HCT116 (cell line): ENCODE results near the gene MAML3. TPM values are rescaled to one million over a fixed set of nuclear protein-coding genes. Genes with fewer than 3 reads are reported as not detected.

Experiments used
- ATAC-seq: fragments of 200-7000 bp; cut with Tn5 transposase; 2 replicates; pipeline ENCODE4 v1.9.1; 2020; ENCODE audit warnings: mild to moderate bottlenecking, moderate library complexity
- BruUV-seq: library from RNA; stranded (reverse); fragments of 400-500 nt; replicated peaks from 2 replicates; lab custom pipeline; 2021; lab: Mats Ljungman, UMichigan
- CTCF ChIA-PET: fragments of 300-600 bp; sonication (Branson Sonifier 250); formaldehyde crosslinking; loops from one replicate; lab custom pipeline; 2021; ENCODE audit warnings: antibody characterized with exemption; lab: Charles Lee
- POLR2A ChIA-PET: fragments of 300-600, 350-600 bp; sonication (Branson Sonifier 250); formaldehyde crosslinking; loops from one replicate; lab custom pipeline; 2021; ENCODE audit warnings: antibody characterized with exemption; lab: Charles Lee
- RAD21 ChIA-PET, 2 experiments: fragments of 300-600 bp; sonication (Branson Sonifier 250); formaldehyde crosslinking; loops; one replicate each; lab custom pipeline; 2023; ENCODE audit warnings: low total read pairs in 2 of 2; ENCODE audit not compliant: uncharacterized antibody in 2 of 2, unreplicated experiment in 2 of 2, low non-redundant PET in 1 of 2; lab: Charles Lee
- DNase-seq: peaks from one replicate; pipeline ENCODE4 v3.0.0-alpha.2; 2010; ENCODE audit warnings: low read depth, low spot score
- H2AFZ ChIP-seq: fragments of 200-600 bp; shearing (Covaris generic), sonication (generic); 2 replicates; pipeline ENCODE4 v1.6.1; 2017; ENCODE audit warnings: low read depth, mixed run types, mixed read lengths, antibody characterized with exemption, low read length; ENCODE audit not compliant: poor library complexity, severe bottlenecking
- H3K27ac ChIP-seq: 2 replicates; pipeline ENCODE4 v1.5.1; 2012; ENCODE audit warnings: low read depth, low read length
- H3K27me3 ChIP-seq: fragments of 200-600 bp; sonication (generic); 2 replicates; pipeline ENCODE4 v1.6.1; 2016; ENCODE audit warnings: mixed run types, low read length, mixed read lengths; ENCODE audit not compliant: insufficient read depth
- H3K36me3 ChIP-seq, 2 experiments: fragments of 200-500 bp in 1 of 2; fragments of 200-600 bp in 1 of 2; sonication (Bioruptor generic) in 1 of 2; sonication (generic) in 1 of 2; 2 replicates each; pipeline versions ENCODE4 v1.5.1 to v1.6.1; 2014 to 2016; ENCODE audit warnings: low read length in 2 of 2, inconsistent platforms in 1 of 2, mixed read lengths in 1 of 2, mixed run types in 1 of 2; ENCODE audit not compliant: insufficient read depth in 2 of 2, control insufficient read depth in 1 of 2
- H3K4me1 ChIP-seq, 2 experiments: fragments of 200-600 bp in 1 of 2; sonication (generic) in 1 of 2; 2 replicates each; pipeline versions ENCODE4 v1.5.1 to v1.6.1; 2012 to 2017; ENCODE audit warnings: low read length in 2 of 2, inconsistent platforms in 1 of 2, mild to moderate bottlenecking in 1 of 2, mixed read lengths in 1 of 2, mixed run types in 1 of 2, moderate library complexity in 1 of 2; ENCODE audit not compliant: insufficient read depth in 2 of 2, control insufficient read depth in 1 of 2
- H3K4me2 ChIP-seq: fragments of 200-600 bp; sonication (generic); 2 replicates; pipeline ENCODE4 v1.6.1; 2017; ENCODE audit warnings: mixed run types, low read length, mixed read lengths
- H3K4me3 ChIP-seq, 2 experiments: fragments of 200-600 bp in 1 of 2; sonication (generic) in 1 of 2; replicated peaks in 1 of 2; 2 replicates each; pipeline ENCODE4 v1.5.1; 2011 to 2016; ENCODE audit warnings: low read length in 2 of 2, control low read depth in 1 of 2, low read depth in 1 of 2, mild to moderate bottlenecking in 1 of 2, mixed read lengths in 1 of 2, mixed run types in 1 of 2
- H3K79me2 ChIP-seq: fragments of 200-600 bp; sonication (generic); 2 replicates; pipeline ENCODE4 v1.6.1; 2017; ENCODE audit warnings: mild to moderate bottlenecking, mixed run types, low read length, moderate library complexity, mixed read lengths; ENCODE audit not compliant: insufficient read depth
- H3K9ac ChIP-seq: fragments of 200-600 bp; sonication (generic); 2 replicates; pipeline ENCODE4 v1.6.1; 2016; ENCODE audit warnings: low read length, mixed read lengths
- H3K9me2 ChIP-seq: fragments of 200-600 bp; sonication (generic), shearing (Covaris generic); 2 replicates; pipeline ENCODE4 v1.6.1; 2017; ENCODE audit warnings: mixed run types, mild to moderate bottlenecking, moderate library complexity; ENCODE audit not compliant: insufficient read depth
- H3K9me3 ChIP-seq, 2 experiments: fragments of 200-500 bp in 1 of 2; fragments of 200-600 bp in 1 of 2; sonication (Bioruptor generic) in 1 of 2; sonication (generic) in 1 of 2; 2 replicates each; pipeline ENCODE4 v1.6.1; 2014 to 2017; ENCODE audit warnings: low read length in 2 of 2, mixed read lengths in 2 of 2, inconsistent platforms in 1 of 2, low read depth in 1 of 2, mild to moderate bottlenecking in 1 of 2, mixed run types in 1 of 2, moderate library complexity in 1 of 2; ENCODE audit not compliant: control insufficient read depth in 1 of 2, insufficient read depth in 1 of 2
- H4K20me1 ChIP-seq: fragments of 200-600 bp; sonication (generic), shearing (Covaris generic); 2 replicates; pipeline ENCODE4 v1.6.1; 2017; ENCODE audit warnings: mixed run types, mild to moderate bottlenecking, moderate library complexity; ENCODE audit not compliant: insufficient read depth
- CEBPB ChIP-seq: IDR thresholded peaks from 2 replicates; pipeline ENCODE4 v1.6.1; 2012; ENCODE audit warnings: low read depth
- EGR1 ChIP-seq: IDR thresholded peaks from 2 replicates; pipeline ENCODE4 v1.6.1; 2012; ENCODE audit warnings: low read depth
- EZH2 ChIP-seq: fragments of 200-600 bp; sonication (generic); IDR thresholded peaks from 2 replicates; pipeline ENCODE4 v1.6.1; 2017; ENCODE audit warnings: antibody characterized with exemption, mixed run types
- EZH2phosphoT487 ChIP-seq: fragments of 200-600 bp; IDR thresholded peaks from 2 replicates; pipeline ENCODE4 v1.6.1; 2018; ENCODE audit warnings: antibody characterized with exemption, borderline replicate concordance
- JUND ChIP-seq: IDR thresholded peaks from 2 replicates; pipeline ENCODE4 v1.6.1; 2012
- POLR2AphosphoS5 ChIP-seq: IDR thresholded peaks from 2 replicates; pipeline ENCODE4 v1.6.1; 2011; ENCODE audit warnings: mild to moderate bottlenecking, low read depth, low read length, moderate library complexity
- SIN3A ChIP-seq: IDR thresholded peaks from 2 replicates; pipeline ENCODE4 v1.6.1; 2012; ENCODE audit warnings: low read depth
- SRF ChIP-seq: IDR thresholded peaks from 2 replicates; pipeline ENCODE4 v1.6.1; 2012; ENCODE audit warnings: low read depth
- YY1 ChIP-seq: IDR thresholded peaks from 2 replicates; pipeline ENCODE4 v1.6.1; 2011; ENCODE audit warnings: low read length, low read depth, moderate library complexity, mild to moderate bottlenecking; ENCODE audit not compliant: insufficient replicate concordance; ENCODE audit errors: extremely low read depth
- intact Hi-C: fragments of 100-400 bp; cut with micrococcal nuclease; formaldehyde crosslinking; loops from 2 replicates; pipeline ENCODE4 v1.10.0; 2022
- total RNA-seq: library from RNA; stranded (reverse); gene quantifications from one replicate; pipeline ENCODE4 v1.2.1, GENCODE V29; 2021; ENCODE audit not compliant: unreplicated experiment
- TF ChIP-seq, protein P1 (sequence below): IDR thresholded peaks from 2 replicates; pipeline ENCODE4 v1.6.1; 2011; ENCODE audit warnings: mild to moderate bottlenecking, low read length, moderate library complexity; ENCODE audit not compliant: insufficient replicate concordance; ENCODE audit errors: extremely low read depth
- TF ChIP-seq, protein P2 (sequence below): IDR thresholded peaks from 2 replicates; pipeline ENCODE4 v1.6.1; 2012
- TF ChIP-seq, protein P3 (sequence below): IDR thresholded peaks from 2 replicates; pipeline ENCODE4 v1.6.1; 2012

The MAML3 gene
- total RNA-seq, 1 experiment from 2014 or later: 3.1 TPM

DNA sequence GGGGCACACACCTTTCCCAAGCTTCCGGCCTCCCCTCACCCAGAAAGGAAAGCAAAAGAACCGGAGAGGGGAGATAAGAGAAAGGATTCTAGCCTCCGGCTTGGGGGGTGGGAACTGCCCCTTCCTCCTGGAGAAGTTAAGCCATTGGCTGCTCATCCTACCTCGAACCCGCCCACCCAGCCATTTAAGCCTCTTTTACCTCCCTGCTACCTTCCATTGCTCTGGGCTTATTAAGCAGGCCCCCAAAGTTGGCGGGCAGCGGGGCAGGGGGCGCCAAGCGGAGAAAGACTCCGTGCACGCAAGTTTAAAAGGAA is 2.3 kb downstream of the MAML3 start:
- BruUV-seq: no TSS peak
- DNase-seq: peak; percentile 75

DNA sequence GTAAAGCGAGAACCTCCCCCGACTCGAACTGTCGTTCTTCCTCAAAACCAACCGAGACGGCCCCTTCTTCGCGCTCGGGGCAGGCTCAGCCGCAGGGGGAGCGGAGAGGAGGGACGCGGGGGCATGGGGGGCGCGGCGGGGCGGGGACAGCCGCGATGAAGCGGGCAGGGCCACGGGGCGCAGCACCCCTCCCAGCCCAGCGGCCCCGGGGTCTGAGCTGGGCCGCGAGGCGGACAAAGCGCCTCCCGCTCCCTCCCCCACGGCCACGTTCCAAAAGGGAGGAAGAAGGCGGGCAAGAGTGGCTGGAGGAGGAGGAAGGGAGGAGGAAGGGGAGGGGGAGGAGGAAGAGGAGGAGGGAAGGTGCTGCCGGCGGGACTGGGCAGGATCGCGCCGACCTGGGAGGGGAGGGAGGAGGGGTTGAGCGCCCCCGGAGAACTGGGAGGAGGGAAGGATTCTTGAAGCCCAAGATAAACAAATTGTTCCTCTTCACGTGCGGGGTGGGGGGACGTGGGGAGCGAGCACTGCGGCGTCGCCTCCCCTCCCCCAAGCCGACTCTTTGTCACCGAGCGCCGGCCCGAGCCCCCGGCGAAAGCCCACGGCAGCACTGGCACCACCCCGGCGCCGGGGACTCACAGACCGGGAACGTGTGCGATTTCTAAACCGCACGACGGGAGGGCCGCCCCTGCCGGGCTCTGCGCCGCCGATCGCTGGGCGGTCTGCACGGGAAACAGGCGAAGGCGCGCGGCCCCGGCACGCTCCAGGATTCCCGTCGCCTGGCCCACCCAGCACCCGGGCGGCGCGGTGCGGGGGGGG is 2.9 kb downstream of the MAML3 start:
- TSS peak; percentile 34 for BruUV-seq
- Histone ChIP-seq H3K9me3 (no peaks in the 10 kb centered on the region), H2AFZ (peak overlapping the region; percentile 92), H3K27ac (peak overlapping the region; percentile 90), H3K36me3 (no peaks in the 10 kb centered on the region), H3K4me2 (peak overlapping the region; percentile 97), H3K79me2 (no peaks in the 10 kb centered on the region), H3K4me1 (peaks cover 8 to 30% of the 10 kb centered on the region in 2 experiments), H3K9ac (peak overlapping the region; percentile 69), H3K27me3 (no peaks in the 10 kb centered on the region), H4K20me1 (no peaks in the 10 kb centered on the region), H3K9me2 (no peaks in the 10 kb centered on the region), H3K4me3 (peak overlapping the region; percentile 70 to 80)
- ChIA-PET RAD21 (interaction anchor here in 1 of 2 experiments (0.6 kb wide), 1 partner anchor 565 kb away, joined by 3 read pairs; no protein-coding TSS in a partner anchor), POLR2A (interaction anchor here (0.6 to 1.8 kb wide), 9 partner anchors 9 to 138 kb away, joined by 3 to 6 read pairs (median 3); no protein-coding TSS in a partner anchor), CTCF (interaction anchor here (0.9 to 2.3 kb wide), 3 partner anchors 99 to 179 kb away, joined by 4 to 10 read pairs (median 4); no protein-coding TSS in a partner anchor)
- intact Hi-C loops: loop anchor here (2.0 to 5.0 kb wide), 4 partner anchors 54 to 494 kb away; no protein-coding TSS in a partner anchor
- ATAC-seq (peak; percentile 62), DNase-seq (peak; percentile 79)
- TF ChIP-seq EZH2 (no peak), EGR1 (no peak), SIN3A (no peak), POLR2AphosphoS5 (peak; percentile 36), YY1 (peak; percentile 79)
- TF ChIP-seq, protein P1, sequence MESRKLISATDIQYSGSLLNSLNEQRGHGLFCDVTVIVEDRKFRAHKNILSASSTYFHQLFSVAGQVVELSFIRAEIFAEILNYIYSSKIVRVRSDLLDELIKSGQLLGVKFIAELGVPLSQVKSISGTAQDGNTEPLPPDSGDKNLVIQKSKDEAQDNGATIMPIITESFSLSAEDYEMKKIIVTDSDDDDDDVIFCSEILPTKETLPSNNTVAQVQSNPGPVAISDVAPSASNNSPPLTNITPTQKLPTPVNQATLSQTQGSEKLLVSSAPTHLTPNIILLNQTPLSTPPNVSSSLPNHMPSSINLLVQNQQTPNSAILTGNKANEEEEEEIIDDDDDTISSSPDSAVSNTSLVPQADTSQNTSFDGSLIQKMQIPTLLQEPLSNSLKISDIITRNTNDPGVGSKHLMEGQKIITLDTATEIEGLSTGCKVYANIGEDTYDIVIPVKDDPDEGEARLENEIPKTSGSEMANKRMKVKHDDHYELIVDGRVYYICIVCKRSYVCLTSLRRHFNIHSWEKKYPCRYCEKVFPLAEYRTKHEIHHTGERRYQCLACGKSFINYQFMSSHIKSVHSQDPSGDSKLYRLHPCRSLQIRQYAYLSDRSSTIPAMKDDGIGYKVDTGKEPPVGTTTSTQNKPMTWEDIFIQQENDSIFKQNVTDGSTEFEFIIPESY: no peak
- TF ChIP-seq, protein P2, sequence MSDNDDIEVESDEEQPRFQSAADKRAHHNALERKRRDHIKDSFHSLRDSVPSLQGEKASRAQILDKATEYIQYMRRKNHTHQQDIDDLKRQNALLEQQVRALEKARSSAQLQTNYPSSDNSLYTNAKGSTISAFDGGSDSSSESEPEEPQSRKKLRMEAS: no peak
- TF ChIP-seq, protein P3, sequence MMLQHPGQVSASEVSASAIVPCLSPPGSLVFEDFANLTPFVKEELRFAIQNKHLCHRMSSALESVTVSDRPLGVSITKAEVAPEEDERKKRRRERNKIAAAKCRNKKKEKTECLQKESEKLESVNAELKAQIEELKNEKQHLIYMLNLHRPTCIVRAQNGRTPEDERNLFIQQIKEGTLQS: no peak

More for the DNA sequence above, 2.3 kb downstream of the MAML3 start:
- TF ChIP-seq JUND (no peak), POLR2AphosphoS5 (peak; percentile 73), EZH2phosphoT487 (no peak), CEBPB (no peak), SRF (no peak)
- peaks cover 8 to 30% of the 10 kb centered on the region in 2 experiments for H3K4me1 ChIP-seq
- H3K9me2 ChIP-seq: no peaks in the 10 kb centered on the region
- no peaks in the 10 kb centered on the region for H3K79me2 ChIP-seq
- H4K20me1 ChIP-seq: no peaks in the 10 kb centered on the region
- H3K9ac ChIP-seq: peak overlapping the region; percentile 69
- POLR2A ChIA-PET: interaction anchor here (1.1 to 1.5 kb wide), 2 partner anchors 35 to 138 kb away, joined by 3 to 6 read pairs; no protein-coding TSS in a partner anchor
- H3K9me3 ChIP-seq: no peaks in the 10 kb centered on the region
- H2AFZ ChIP-seq: peak overlapping the region; percentile 78
- CTCF ChIA-PET: interaction anchor here (2.3 kb wide), 1 partner anchor 99 kb away, joined by 10 read pairs; no protein-coding TSS in a partner anchor
- peak overlapping the region; percentile 70 to 80 for H3K4me3 ChIP-seq
- ATAC-seq: peak; percentile 62
- H3K27ac ChIP-seq: peak overlapping the region; percentile 90
- peak overlapping the region; percentile 97 for H3K4me2 ChIP-seq
- RAD21 ChIA-PET: no interaction called here
- intact Hi-C loops: loop anchor here (2.0 to 5.0 kb wide), 4 partner anchors 54 to 494 kb away; no protein-coding TSS in a partner anchor
- no peaks in the 10 kb centered on the region for H3K27me3 ChIP-seq
- H3K36me3 ChIP-seq: no peaks in the 10 kb centered on the region
